Neuron (in vitro differentiated cells): ENCODE data around the gene ADGRF1.

ENCODE experiments used
- H2AFZ ChIP-seq: one replicate; pipeline ENCODE4 v1.6.1; 2013; ENCODE audit warnings: low read depth, mild to moderate bottlenecking, inconsistent platforms, low read length, moderate library complexity
- H3K27me3 ChIP-seq: one replicate; pipeline ENCODE4 v1.6.1; 2013; ENCODE audit warnings: low read length; ENCODE audit not compliant: insufficient read depth
- H3K36me3 ChIP-seq: one replicate; pipeline ENCODE4 v1.6.1; 2013; ENCODE audit warnings: low read length; ENCODE audit not compliant: insufficient read depth
- H3K4me1 ChIP-seq: one replicate; pipeline ENCODE4 v1.6.1; 2013; ENCODE audit warnings: low read length; ENCODE audit not compliant: insufficient read depth
- H3K4me3 ChIP-seq: 2 replicates; pipeline ENCODE4 v1.5.1; 2013; ENCODE audit warnings: mild to moderate bottlenecking, low read length, moderate library complexity
- H3K9me3 ChIP-seq: one replicate; pipeline ENCODE4 v1.6.1; 2013; ENCODE audit warnings: low read length

Gene ADGRF1

GRCh38 chr6:46949632-46950280 lies 92.4 kb downstream of the ADGRF1 start:
- Histone ChIP-seq H3K4me1 (no peaks in the 10 kb centered on the region), H2AFZ (no peak overlapping the region), H3K27me3 (no peaks in the 10 kb centered on the region), H3K36me3 (no peaks in the 10 kb centered on the region), H3K9me3 (no peaks in the 10 kb centered on the region), H3K4me3 (no peak overlapping the region)

- Histone ChIP-seq H2AFZ (no peak overlapping the region), H3K4me3 (no peak overlapping the region), H3K9me3 (no peaks in the 10 kb centered on the region), H3K36me3 (no peaks in the 10 kb centered on the region), H3K4me1 (no peaks in the 10 kb centered on the region), H3K27me3 (no peaks in the 10 kb centered on the region)
These were observed 93.4 kb downstream of the ADGRF1 start for GRCh38 chr6:46948699-46949098.
